H1 (cell line): ENCODE measurements around the gene S1PR3. TPM values are rescaled to one million over a fixed set of nuclear protein-coding genes. Genes with fewer than 3 reads are reported as not detected.

Source experiments
- CHD1 ChIP-seq: IDR thresholded peaks from 2 replicates; pipeline ENCODE4 v1.6.1; 2012; ENCODE audit warnings: low read depth, low read length, improper control_type of control experiment
- HDAC2 ChIP-seq, 2 experiments: fragments of 300-600 bp in 1 of 2; sonication (generic) in 1 of 2; IDR thresholded peaks; 2 replicates each; pipeline ENCODE4 v1.6.1; 2011 to 2012; ENCODE audit warnings: low read depth in 2 of 2, low read length in 2 of 2, mild to moderate bottlenecking in 2 of 2, moderate library complexity in 2 of 2, borderline replicate concordance in 1 of 2, inconsistent platforms in 1 of 2
- JUN ChIP-seq: IDR thresholded peaks from 2 replicates; pipeline ENCODE4 v1.6.1; 2011; ENCODE audit warnings: low read depth, mild to moderate bottlenecking, improper control_type of control experiment, low read length
- KDM5A ChIP-seq: fragments of 200-600 bp; IDR thresholded peaks from 2 replicates; pipeline ENCODE4 v1.7.1; 2012; ENCODE audit warnings: mild to moderate bottlenecking, low read length, inconsistent platforms, mixed read lengths
- POLR2A ChIP-seq, 2 experiments: IDR thresholded peaks; 1 replicate in 1 of 2; 2 replicates in 1 of 2; pipeline ENCODE4 v1.6.1; 2011; ENCODE audit warnings: low read depth in 2 of 2, low read length in 2 of 2, mild to moderate bottlenecking in 2 of 2; ENCODE audit errors: control extremely low read depth in 1 of 2
- SIRT6 ChIP-seq: IDR thresholded peaks from one replicate; pipeline ENCODE4 v1.7.1; 2012; ENCODE audit warnings: low read length, inconsistent platforms
- TEAD4 ChIP-seq: IDR thresholded peaks from 2 replicates; pipeline ENCODE4 v1.6.1; 2012; ENCODE audit warnings: low read depth, low read length, inconsistent platforms, mixed read lengths
- YY1 ChIP-seq: IDR thresholded peaks from 2 replicates; pipeline ENCODE4 v1.6.1; 2011; ENCODE audit warnings: low read depth, mild to moderate bottlenecking, low read length
- polyA plus RNA-seq, 7 experiments: library from polyadenylated mRNA; depleted of rRNA in 3 of 7; stranded (reverse) in 5 of 7; unstranded in 2 of 7; fragments of >200 nt in 5 of 7; fragments of 200-250 nt in 2 of 7; gene quantifications; 1 replicate in 5 of 7; 2 replicates in 1 of 7; 4 replicates in 1 of 7; pipeline versions ENCODE4 v1.2.1 to v1.2.3, GENCODE V29; 2011 to 2013; ENCODE audit warnings: missing spikeins in 2 of 7, mixed read lengths in 2 of 7
- total RNA-seq: library from RNA; stranded (reverse); fragmentation: NEBNext Ultra II Directional; extraction: Animal tissue kit (Norgen Biotek cat#: 25700); gene quantifications from 2 replicates; pipeline ENCODE4 v1.2.1, GENCODE V29; 2021

Gene S1PR3
- total and polyA plus RNA-seq, 2 of the 8 experiments (the other 6 are each of a cell fraction or from before 2014, with no cell fraction given): 3.7 to 6.4 TPM

GRCh38 chr9:88994469-88995199, 3.4 kb downstream of the S1PR3 start (continued):
- no peak for TF ChIP-seq TEAD4
- TF ChIP-seq KDM5A: no peak
- no peak for TF ChIP-seq POLR2A (IDR thresholded peaks at IDR 0.05; ENCODE audit: control extremely low read depth in 1 of 2, low read depth in 2 of 2, low read length in 2 of 2)
- TF ChIP-seq HDAC2 (IDR thresholded peaks at IDR 0.05; ENCODE audit: borderline replicate concordance in 1 of 2, low read depth in 2 of 2, low read length in 2 of 2): no peak
- no peak for TF ChIP-seq JUN
- TF ChIP-seq YY1: no peak
- TF ChIP-seq CHD1: no peak
- no peak for TF ChIP-seq SIRT6
- TF ChIP-seq, all 59 proteins: peak for 0
